Loucy (cell line): ENCODE results near the gene SLC51A.

Experiments
- H2AFZ ChIP-seq: fragments of 200-600 bp; sonication (generic); 2 replicates; pipeline ENCODE4 v1.6.0; 2016; ENCODE audit warnings: antibody characterized with exemption, mild to moderate bottlenecking, low read length, moderate library complexity
- H3F3A ChIP-seq: fragments of 200-600 bp; 2 replicates; pipeline ENCODE4 v1.6.0; 2016; ENCODE audit warnings: antibody characterized with exemption, low read depth, mild to moderate bottlenecking
- H3K27me3 ChIP-seq: fragments of 200-600 bp; sonication (generic); 2 replicates; pipeline ENCODE4 v1.6.1; 2014; ENCODE audit warnings: low read length, mild to moderate bottlenecking; ENCODE audit not compliant: insufficient read depth, poor library complexity, severe bottlenecking
- H3K36me3 ChIP-seq: fragments of 200-600 bp; sonication (generic); 2 replicates; pipeline ENCODE4 v1.6.1; 2016; ENCODE audit warnings: low read length; ENCODE audit not compliant: insufficient read depth
- H3K4me1 ChIP-seq: fragments of 200-600 bp; sonication (generic); 2 replicates; pipeline ENCODE4 v1.5.1; 2014; ENCODE audit warnings: low read length, mild to moderate bottlenecking; ENCODE audit not compliant: insufficient read depth, poor library complexity, severe bottlenecking
- H3K4me2 ChIP-seq: fragments of 200-600 bp; sonication (generic); 2 replicates; pipeline ENCODE4 v1.6.0; 2014; ENCODE audit warnings: antibody characterized with exemption, low read length, low read depth, mild to moderate bottlenecking; ENCODE audit not compliant: poor library complexity, severe bottlenecking
- H3K4me3 ChIP-seq: fragments of 200-600 bp; sonication (generic); 2 replicates; pipeline ENCODE4 v1.5.1; 2014; ENCODE audit warnings: low read length, mild to moderate bottlenecking, mixed read lengths; ENCODE audit not compliant: poor library complexity, severe bottlenecking
- H3K79me2 ChIP-seq: fragments of 200-600 bp; sonication (generic); 2 replicates; pipeline ENCODE4 v1.6.1; 2014; ENCODE audit warnings: low read length; ENCODE audit not compliant: insufficient read depth
- H3K9ac ChIP-seq: fragments of 200-600 bp; sonication (generic); 2 replicates; pipeline ENCODE4 v1.6.0; 2014; ENCODE audit warnings: mild to moderate bottlenecking, low read depth, low read length, moderate library complexity; ENCODE audit not compliant: poor library complexity, severe bottlenecking
- H3K9me2 ChIP-seq: fragments of 200-600 bp; sonication (generic); replicated peaks from 2 replicates; pipeline ENCODE4 v1.6.1; 2016; ENCODE audit warnings: low read depth, low read length, mixed read lengths
- H3K9me3 ChIP-seq: fragments of 200-600 bp; sonication (generic); 2 replicates; pipeline ENCODE4 v1.6.1; 2014; ENCODE audit warnings: mild to moderate bottlenecking, antibody characterized with exemption, low read length, low read depth; ENCODE audit not compliant: insufficient read depth
- H4K20me1 ChIP-seq: fragments of 200-600 bp; sonication (generic); 2 replicates; pipeline ENCODE4 v1.6.0; 2014; ENCODE audit warnings: antibody characterized with exemption, low read length, mild to moderate bottlenecking; ENCODE audit not compliant: insufficient read depth, poor library complexity, severe bottlenecking
- EZH2phosphoT487 ChIP-seq: fragments of 200-600 bp; IDR thresholded peaks from 2 replicates; pipeline ENCODE4 v1.6.1; 2018; ENCODE audit warnings: antibody characterized with exemption, mild to moderate bottlenecking, moderate library complexity, borderline replicate concordance
- TF ChIP-seq, protein P1 (sequence below): fragments of 200-600 bp; sonication (generic); conservative IDR thresholded peaks from 2 replicates; pipeline ENCODE4 v1.5.1; 2014; ENCODE audit warnings: mild to moderate bottlenecking, antibody characterized with exemption, low read length

SLC51A gene

DNA sequence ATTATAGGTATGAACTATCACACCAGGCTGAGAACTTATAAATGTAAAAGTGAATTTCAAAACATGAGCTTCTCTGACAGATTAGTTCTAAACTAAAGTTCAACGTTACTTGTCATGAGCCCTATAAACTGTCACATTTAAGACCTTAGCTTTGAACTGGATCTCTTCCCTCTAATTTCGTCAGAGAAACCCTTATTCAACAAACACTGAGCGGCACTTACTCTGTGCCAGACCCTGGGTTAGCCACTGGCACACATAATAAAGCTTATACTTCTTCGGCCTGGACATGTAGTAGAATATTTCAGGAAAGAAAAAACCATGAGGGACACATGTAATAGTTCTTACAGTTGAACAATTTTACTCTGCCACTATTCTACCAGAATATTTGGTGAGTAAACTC, 65.6 kb downstream of the SLC51A start:
- Histone ChIP-seq H3K9me3 (no peaks in the 10 kb centered on the region), H3F3A (no peaks in the 10 kb centered on the region), H3K4me3 (no peak overlapping the region), H3K79me2 (peaks cover 51% of the 10 kb centered on the region), H3K9me2 (no peaks in the 10 kb centered on the region), H2AFZ (no peak overlapping the region), H3K4me1 (peaks cover 47% of the 10 kb centered on the region), H3K27me3 (no peaks in the 10 kb centered on the region), H4K20me1 (peaks cover 7% of the 10 kb centered on the region), H3K9ac (no peak overlapping the region), H3K4me2 (no peak overlapping the region), H3K36me3 (no peaks in the 10 kb centered on the region)
- TF ChIP-seq, protein P1, sequence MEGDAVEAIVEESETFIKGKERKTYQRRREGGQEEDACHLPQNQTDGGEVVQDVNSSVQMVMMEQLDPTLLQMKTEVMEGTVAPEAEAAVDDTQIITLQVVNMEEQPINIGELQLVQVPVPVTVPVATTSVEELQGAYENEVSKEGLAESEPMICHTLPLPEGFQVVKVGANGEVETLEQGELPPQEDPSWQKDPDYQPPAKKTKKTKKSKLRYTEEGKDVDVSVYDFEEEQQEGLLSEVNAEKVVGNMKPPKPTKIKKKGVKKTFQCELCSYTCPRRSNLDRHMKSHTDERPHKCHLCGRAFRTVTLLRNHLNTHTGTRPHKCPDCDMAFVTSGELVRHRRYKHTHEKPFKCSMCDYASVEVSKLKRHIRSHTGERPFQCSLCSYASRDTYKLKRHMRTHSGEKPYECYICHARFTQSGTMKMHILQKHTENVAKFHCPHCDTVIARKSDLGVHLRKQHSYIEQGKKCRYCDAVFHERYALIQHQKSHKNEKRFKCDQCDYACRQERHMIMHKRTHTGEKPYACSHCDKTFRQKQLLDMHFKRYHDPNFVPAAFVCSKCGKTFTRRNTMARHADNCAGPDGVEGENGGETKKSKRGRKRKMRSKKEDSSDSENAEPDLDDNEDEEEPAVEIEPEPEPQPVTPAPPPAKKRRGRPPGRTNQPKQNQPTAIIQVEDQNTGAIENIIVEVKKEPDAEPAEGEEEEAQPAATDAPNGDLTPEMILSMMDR: no peak
- no peak for TF ChIP-seq EZH2phosphoT487
